HUDEP-2 (cell line): ENCODE results near the gene ABHD17B.
"Not testable (repeated sequence)": the region's sequence is repeated elsewhere in the genome, so short reads cannot be mapped to it uniquely, and the experiment has no call there.

ENCODE experiments used
- DNase-seq, 76 experiments: peaks; one replicate each; lab custom pipeline; 2025; ENCODE audit not compliant: unreplicated experiment in 76 of 76; lab: John Stamatoyannopoulos, UW

The ABHD17B gene

DNA sequence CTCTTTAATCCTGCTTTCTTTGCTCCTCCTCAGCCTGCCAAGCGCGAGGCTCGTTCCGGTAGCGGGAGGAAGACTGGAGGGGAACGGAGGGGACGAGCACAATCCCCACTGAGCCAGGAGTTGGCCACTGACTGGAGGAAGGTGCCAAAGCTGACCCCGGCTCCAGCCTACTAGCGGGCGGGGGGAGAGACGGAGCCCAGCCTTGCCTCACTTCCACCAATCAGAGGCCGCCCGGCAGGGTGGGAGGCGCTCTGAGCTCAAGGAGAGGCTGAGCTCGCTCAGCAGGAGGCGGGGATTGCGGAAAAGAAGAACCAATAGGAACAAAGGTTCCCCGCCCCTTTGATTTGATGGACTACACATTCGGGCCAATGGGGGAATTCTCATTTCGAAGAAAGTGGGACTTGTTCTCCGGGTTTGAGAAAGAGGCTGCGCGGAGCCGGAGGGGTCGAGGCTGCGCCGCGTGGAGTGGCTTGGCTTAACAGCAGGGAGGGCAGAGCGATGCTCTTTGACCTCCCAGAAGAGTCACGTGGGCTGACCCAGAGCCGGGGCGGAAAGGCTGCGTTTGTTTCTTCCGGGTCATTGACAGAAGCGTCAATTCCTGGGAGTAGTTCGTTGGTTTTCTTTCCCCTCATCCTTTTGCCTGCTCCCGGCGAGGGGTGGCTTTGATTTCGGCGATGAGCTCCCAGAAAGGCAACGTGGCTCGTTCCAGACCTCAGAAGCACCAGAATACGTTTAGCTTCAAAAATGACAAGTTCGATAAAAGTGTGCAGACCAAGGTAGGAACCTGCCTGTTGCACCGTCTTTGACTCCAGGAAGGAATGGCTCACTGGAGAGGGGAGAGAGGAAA, at the start of gene ABHD17B, which contains the start of gene C9orf85:
TSS of gene ABHD17B (minus strand) at position 133 of the 847 bp plus-strand sequence. CDS start 36,113 bp downstream, outside the sequence.
TSS of gene C9orf85 (plus strand) at position 579 of the 847 bp plus-strand sequence. CDS start at position 675, 96 bp downstream.
- DNase-seq, result peak; percentile 31 to 99 (median 97)

DNA sequence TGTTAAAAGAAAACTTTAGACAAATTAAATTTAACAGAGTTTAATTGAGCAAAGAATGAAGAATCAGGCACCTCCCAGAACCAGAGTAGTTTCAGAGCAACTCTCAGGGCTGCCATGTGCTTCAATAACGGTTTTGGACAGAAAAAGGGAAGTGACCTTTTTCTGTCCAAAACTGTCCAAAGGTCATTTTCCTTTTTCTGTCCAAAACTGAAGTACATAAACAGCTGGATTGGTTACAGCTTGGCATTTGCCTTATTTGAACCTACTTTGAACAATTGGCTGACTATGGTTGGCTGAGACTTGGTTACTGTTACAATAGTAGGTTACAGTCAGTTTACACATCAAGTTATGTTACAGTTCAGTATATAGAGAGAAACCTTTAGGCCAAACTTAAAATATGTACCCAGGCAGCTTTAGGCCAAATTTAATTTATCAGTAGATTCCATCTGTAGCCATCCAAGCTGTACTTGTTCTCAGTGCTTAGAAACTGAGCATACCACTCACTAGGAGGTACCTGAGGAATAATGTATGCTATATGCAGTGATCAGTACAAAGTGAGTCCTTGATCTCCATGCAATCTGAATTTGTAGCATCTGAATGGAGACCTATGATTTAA, 44.4 kb upstream of the ABHD17B start:
- DNase-seq, result no peak

DNA sequence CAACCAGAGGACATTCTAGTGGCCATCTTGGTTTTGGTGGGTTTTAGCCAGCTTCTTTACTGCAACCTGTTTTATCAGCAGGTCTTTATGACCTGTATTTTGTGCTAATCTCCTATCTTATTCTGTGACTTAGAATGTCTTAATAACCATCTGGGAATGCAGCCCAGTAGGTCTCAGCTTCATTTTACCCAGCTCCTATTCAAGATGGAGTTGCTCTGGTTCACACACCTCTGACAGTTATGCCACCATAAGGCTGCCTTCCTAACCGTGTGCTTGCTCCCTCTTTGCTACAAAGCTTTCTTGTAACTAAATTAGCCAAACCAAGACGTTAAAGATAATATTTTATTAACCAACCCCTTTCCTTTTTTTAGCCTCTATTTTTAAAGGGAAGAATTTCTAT, 43.7 kb upstream of the ABHD17B start:
- DNase-seq, result not testable (repeated sequence)

DNA sequence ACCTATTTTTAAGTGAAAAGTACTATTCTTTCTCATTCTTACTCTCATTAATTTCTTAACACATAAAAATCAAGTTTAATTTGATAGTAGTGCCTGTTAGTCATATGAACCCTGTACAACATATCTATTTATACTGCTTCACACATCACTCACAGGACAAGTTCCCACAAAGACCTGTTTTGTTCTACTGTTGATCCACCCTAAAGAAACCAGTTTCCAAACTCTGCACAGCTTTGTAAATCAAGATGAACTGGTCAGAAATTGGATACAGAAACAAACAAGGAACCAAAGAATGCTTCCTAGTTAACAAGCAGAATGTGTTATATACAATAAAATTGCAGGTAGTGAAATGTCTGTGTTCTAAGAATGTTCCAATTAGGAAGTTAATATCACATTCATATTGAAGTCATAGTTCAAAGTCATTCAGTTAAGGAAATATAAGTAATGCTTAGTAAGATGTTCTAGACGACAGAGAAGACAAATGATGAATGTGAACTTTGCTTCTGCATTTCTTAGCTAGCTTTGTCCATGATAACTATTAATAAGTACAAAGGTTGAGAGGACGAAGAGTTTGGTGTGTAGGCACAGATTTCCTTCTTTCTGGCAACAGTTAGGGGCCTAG, 33.9 kb upstream of the ABHD17B start:
- no peak for DNase-seq

DNA sequence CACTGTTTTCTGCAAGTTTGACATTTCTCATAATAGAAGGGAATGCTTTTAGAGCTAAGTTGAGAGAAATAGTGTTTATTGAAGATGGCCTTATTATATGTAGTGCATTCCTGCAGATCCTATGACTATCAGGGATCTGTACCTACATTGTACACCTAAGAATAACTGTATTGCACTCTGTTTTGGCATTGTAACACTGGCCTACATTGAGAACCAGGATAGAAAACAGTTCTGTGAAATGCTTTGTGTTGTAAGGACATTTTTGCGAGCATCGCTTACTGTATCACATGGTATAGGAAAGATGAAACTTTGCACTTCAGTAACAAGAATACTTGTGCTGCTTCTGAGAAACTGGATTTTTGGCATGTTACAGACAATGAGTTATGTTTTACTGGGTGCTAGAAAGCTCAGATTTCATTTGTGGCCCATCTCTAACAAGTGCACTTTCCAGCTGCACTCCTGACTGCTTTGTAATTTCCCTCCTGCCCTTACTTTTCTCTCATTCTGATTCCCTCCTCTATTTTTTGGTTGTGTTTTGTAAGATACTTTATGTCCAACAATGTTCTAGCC, 31.1 kb upstream of the ABHD17B start:
- no peak for DNase-seq

DNA sequence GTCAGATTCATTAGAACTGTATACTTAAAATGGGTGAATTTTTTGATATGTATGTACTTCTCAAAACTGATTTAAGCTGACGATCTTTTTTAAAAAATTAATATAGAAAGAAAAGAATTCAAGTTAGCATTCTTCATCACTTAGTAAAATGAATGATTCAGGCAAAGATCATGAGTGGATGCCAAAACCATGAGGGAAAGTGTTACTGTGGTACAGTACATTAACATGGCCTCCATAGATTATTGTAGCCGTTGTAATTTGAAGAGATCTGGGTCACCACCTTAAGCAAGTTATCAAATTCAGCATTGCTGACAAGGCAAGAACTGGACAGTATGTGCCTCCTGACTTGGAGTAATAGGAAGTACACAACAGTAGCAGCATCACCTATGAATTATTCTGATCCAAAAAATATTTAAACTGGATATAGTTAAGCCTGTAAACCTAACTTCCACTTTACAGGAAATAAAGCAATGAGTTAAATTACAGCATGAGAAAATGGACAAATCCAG, 30.1 kb upstream of the ABHD17B start:
- DNase-seq, result no peak

DNA sequence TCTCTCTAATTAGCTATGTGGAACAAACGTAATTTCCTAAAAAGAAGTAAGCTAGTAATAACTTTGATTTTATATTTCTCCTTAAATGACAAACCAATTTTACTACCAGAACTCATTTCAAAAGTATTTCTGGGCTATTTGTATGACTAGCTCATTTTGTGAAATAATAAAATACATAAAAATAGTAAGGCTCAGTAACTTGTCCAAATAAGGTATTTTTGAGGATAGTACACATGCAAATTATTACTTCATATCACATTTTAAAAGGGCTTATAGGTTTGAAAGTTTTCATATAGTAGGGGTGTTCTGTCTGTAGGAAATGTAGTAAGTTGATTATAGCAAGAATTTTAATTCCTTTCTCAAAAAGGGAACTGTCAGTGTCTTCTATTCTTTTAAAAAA, 26.9 kb upstream of the ABHD17B start:
- DNase-seq, result no peak

DNA sequence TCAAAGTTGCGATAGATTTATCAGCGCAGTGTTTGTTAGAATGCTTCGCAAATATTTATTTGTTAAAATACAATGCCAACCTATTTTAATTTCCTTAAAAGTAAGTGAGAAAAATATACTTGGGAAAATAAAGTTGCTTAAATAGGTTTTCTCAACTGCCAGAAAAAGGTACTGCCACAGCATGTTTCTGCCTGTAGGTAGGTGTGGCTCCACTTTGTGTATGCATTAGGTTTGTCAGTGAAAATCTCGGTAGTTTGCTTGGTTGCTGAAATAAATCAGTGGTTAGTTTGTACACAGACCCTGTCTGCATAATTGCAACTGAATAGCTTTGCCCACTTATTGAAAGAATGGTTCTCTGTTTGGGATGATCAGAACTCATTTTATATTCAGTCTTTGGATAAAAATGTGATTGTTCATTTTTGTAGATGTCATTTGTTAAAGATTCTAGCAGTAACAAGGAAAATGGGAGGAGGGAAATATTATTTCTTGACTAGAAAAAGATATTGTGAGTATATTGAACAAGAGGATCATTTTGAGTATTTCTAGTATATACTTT, 26.2 kb upstream of the ABHD17B start:
- no peak for DNase-seq

DNA sequence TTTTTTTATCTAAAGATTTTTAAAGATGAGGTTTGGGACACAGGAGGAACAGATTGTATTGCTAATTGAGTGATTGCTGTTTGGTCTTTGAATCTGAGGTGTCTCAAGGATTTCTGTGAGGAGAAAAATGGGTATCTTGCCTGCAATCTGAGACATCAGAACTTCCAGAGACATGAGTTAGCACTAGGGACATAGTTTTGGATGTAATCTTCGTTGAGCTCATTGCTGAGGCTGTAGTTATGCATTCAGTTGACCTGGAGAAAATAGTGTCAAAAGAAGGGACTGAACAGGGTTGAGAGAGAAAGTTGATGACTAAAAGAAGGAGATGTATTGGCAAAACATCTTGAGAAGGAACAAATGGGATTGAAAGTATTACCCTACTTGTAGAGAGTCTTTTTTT, 25.1 kb upstream of the ABHD17B start:
- DNase-seq, result no peak

DNA sequence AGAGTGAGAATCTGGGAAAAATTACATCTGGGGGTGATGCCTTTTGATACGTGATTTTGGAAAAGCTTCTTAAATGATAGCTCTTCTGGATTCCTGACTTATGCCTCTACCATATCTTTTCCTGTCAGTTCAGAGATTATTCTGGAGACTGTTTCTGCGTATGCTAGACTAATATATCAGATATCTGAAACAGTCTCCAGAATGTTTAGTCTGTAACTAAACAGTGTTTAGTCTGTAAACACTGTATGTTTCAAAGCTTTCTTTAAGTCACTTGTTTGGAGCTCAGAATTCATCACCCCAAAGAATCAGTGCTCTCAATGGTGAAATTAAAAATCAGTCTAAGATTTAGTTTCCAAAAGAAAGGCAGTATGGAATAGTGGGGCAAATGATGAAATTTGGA, 20.2 kb upstream of the ABHD17B start:
- DNase-seq, result no peak

DNA sequence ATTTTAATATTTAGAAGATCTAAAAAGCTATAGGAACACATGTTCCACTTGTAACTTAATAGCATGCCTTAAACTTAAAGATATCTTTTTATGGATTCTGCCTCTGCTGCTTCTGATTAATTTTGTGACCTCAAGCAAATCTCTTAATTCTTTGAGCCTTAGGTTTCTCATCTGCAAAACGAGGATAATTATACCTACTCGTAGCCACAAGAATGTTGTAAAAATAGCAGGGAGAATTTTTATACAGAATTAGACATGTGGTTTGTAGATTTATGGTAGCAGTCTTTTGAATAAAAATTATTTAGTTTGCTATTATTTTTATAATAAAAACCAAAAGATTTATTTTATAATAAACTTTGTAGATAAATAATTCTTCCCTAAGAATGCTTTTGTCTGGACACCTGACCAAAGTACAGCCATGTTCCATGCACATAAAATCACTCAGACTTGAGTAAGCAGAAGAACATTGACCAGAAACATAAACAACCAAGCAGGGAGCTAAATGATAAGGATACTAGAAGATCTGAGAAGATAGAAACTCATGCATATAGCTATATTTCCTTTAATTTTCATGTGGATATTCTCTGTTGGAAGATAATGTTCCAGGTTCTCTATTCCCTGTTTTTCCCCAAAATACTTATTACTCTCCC, 18.9 kb upstream of the ABHD17B start:
- DNase-seq, result no peak

DNA sequence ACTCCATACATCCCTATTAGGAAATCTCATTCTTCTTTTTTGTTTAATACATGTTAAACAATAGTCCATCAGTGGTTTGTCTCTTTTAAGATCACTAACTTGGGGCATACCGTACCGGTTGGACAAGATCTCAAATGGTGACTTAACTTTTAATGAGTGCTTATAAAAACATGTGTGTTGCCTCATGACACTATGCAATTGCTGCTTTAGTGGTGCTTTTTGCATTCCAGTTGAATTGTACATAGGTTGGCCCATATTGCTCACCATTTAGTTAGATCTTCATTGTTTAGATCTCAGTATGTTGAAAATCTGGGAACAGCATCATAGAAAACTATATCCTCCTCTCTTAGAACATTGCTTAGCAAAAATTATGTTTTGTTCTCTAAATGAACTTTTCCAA, 18.2 kb upstream of the ABHD17B start:
- DNase-seq, result no peak

DNA sequence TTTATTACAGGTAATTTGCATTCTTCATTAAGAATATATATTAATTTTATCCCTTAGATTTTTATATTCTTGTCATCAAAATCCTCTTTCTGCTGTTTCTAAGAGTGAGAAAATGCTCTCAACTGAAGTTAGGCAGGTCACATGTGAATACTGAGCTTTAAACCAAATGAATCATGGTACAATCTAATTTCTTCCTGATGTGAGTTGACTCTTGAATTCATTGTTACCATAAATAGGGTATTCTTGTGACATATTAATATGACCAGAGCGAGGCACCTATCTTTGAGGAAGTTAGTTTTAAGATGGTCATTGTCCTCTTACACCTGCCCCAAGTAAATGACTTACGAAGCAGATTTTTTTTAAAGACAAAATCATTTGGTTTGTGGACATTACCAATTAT, 17.8 kb upstream of the ABHD17B start:
- no peak for DNase-seq

DNA sequence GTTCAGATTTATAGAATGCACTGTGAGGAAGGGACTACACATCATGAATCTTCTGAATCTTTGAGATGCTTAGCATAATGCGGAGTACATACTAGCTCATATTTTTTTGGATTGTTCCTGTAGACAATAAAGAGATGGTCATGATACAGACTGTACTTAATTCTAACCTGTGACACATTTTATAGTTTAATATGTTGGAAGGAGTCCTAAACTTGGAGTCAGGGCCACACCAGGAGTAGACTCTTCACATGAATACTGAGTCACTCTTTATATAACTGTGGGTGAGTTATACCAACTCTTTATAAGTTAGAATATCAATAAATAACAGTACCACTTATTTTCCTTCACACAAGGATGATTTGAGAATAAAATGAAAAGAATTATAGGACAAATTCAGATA, 17.4 kb upstream of the ABHD17B start:
- no peak for DNase-seq

DNA sequence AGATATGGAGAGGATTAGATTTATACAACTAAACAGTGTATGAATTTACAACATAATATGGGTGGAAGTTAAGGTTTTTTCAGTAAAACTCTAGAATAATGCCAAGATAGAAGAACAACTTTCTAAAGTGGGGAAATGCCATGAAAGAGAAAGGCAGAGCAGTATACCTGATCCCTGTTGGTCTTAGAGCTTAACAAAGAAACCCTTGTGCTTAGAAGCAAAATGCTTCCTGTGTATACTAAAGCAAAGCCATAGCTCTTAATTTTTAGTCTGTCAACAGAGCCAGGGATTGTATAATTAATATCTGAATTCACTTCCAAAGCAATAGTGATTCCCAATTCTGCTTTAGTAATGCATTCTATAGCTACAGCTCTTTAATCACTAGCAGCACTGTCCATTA, 14.8 kb upstream of the ABHD17B start:
- DNase-seq, result no peak

DNA sequence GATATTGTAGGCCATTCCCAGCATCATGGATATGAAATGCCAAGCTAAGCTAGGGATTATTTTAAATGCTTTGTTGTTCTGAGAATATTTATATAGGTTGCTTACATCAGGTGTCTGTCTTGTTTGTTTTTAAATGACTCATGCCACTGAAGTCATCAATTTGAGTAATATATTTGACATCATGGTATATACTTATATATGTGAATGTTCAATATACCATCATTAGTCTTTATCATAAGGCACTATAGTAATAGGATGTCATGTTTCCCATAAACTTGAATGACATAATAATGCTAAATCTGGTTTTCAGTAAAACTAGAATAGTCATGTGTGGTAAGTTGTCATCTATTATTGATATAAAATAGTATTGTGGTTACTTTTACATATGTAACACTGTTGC, 13.6 kb upstream of the ABHD17B start:
- DNase-seq, result no peak

DNA sequence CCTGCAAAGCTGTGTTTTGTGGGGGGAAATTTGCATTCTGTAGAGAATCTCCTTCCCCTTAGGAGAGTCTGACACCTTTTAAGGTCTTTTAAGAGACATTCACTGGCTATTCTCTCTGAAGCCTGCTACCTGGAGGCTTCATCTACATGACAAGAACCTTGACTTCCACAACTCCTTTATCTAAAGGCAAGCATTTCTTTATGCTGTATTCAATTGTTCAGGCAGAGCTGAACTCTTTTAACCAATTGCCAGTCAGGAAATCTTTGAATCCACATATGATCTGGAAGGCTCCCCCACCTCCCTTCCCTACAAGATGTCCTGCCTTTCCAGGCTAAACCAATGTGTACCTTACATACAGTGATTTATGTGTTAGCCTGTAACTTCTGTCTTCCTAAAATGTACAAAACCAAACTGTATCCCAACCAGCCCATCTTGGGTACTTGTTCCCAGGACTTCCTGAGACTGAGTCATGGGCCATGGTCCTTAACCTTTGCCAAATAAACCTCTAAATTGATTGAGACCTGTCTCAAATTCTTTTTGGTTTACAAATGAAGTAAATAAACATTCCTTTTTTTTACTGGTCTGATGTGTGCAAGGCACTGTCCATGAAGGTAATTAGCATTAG, 10.3 kb upstream of the ABHD17B start:
- no peak for DNase-seq

DNA sequence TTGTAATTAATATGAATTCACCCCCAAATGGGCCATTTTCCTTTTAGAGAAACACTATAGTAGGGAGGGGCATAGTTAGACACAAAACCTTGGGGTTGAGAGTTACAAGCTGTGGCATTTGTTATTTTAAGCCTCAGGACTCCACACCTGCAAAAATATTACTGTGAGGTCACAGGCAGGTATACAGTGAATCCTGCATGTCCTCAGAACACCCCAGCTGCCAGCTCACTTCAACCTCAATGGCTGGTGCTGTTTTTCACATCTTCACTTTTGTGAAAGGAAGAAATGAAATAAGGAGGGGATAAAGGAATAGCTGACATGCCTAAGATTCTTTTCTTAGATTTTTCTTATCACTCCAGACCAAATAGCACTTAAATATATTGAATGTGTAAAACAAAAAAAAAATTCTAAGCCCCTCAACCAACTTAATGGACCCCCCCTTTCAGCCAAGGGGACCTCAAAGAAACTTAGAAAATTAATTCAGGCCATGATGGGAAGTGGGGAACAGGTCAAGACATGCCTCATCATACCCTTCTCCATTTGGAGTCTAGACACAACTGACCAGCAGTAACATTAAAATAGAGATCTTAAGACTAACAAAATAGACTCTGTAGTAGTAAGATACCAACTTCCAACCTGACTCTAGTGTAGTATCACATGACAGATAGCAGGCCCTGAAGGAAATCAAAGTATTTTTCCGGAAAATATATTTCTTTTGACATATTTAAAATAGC, 9.6 kb upstream of the ABHD17B start:
- no peak for DNase-seq

DNA sequence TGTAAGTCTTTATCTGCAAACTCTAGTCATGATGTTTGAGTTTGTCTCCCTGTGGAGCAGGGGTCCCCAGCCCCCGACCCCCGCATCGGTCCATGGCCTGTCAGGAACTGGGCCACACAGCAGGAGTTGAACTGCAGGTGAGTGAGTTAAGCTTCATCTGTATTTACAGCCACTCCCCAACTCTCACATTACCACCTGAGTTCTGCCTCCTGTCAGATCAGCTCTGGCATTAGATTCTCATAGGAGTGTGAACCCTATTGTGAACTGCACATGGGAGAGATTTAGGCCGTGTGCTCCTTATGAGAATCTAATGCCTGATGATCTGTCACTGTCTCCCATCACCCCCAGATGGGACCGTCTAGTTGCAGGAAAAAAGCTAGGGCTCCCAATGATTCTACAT, 7.4 kb upstream of the ABHD17B start:
- no peak for DNase-seq
